Panc1 (cell line): ENCODE measurements around the gene ZBTB12. TPM values are rescaled to one million over a fixed set of nuclear protein-coding genes. Genes with fewer than 3 reads are reported as not detected.

Experiments used
- ATAC-seq: fragments of 200-7000 bp; cut with Tn5 transposase; 2 replicates; pipeline ENCODE4 v1.9.1; 2020; ENCODE audit warnings: mild to moderate bottlenecking, moderate library complexity
- BruUV-seq: library from RNA; stranded (reverse); fragments of 400-500 nt; replicated peaks from 2 replicates; lab custom pipeline; 2021; lab: Mats Ljungman, UMichigan
- CTCF ChIA-PET: fragments of 300-600 bp; sonication (Branson Sonifier 250); formaldehyde crosslinking; loops from one replicate; lab custom pipeline; 2022; ENCODE audit warnings: antibody characterized with exemption; lab: Charles Lee
- POLR2A ChIA-PET: fragments of 300-600 bp; sonication (Branson Sonifier 250); formaldehyde crosslinking; loops from one replicate; lab custom pipeline; 2022; ENCODE audit warnings: antibody characterized with exemption; lab: Charles Lee
- DNase-seq: peaks from one replicate; pipeline ENCODE4 v3.0.0-alpha.2; 2010; ENCODE audit warnings: low read depth, low spot score
- H3K27ac ChIP-seq: 2 replicates; pipeline ENCODE4 v1.5.1; 2011; ENCODE audit warnings: mild to moderate bottlenecking, low read length, inconsistent platforms
- H3K27me3 ChIP-seq: fragments of 200-500 bp; sonication (Bioruptor generic); 2 replicates; pipeline ENCODE4 v1.6.0; 2014; ENCODE audit warnings: low read length, inconsistent platforms; ENCODE audit not compliant: control insufficient read depth, insufficient read depth
- H3K36me3 ChIP-seq: fragments of 200-500 bp; sonication (Bioruptor generic); 2 replicates; pipeline ENCODE4 v1.5.1; 2014; ENCODE audit warnings: inconsistent platforms, mild to moderate bottlenecking, low read length, moderate library complexity; ENCODE audit not compliant: control insufficient read depth, insufficient read depth
- H3K4me1 ChIP-seq: 2 replicates; pipeline ENCODE4 v1.5.1; 2011; ENCODE audit warnings: inconsistent platforms, mild to moderate bottlenecking, low read length, moderate library complexity; ENCODE audit not compliant: control insufficient read depth, insufficient read depth
- H3K4me3 ChIP-seq, 2 experiments: 2 replicates each; pipeline ENCODE4 v1.5.1; 2011 to 2012; ENCODE audit warnings: low read depth in 2 of 2, low read length in 2 of 2, mild to moderate bottlenecking in 2 of 2, inconsistent platforms in 1 of 2, moderate library complexity in 1 of 2
- H3K9me3 ChIP-seq: fragments of 200-500 bp; sonication (Bioruptor generic); 2 replicates; pipeline ENCODE4 v1.5.1; 2014; ENCODE audit warnings: low read depth, mild to moderate bottlenecking, inconsistent platforms, low read length, moderate library complexity; ENCODE audit not compliant: control insufficient read depth, insufficient read depth
- POLR2AphosphoS5 ChIP-seq: IDR thresholded peaks from 2 replicates; pipeline ENCODE4 v1.6.1; 2012; ENCODE audit warnings: mild to moderate bottlenecking, low read depth, low read length, moderate library complexity
- SIN3A ChIP-seq: IDR thresholded peaks from 2 replicates; pipeline ENCODE4 v1.6.1; 2012; ENCODE audit warnings: low read depth, mild to moderate bottlenecking, low read length, moderate library complexity, borderline replicate concordance; ENCODE audit not compliant: insufficient read depth
- TCF7L2 ChIP-seq: IDR thresholded peaks from 2 replicates; pipeline ENCODE4 v1.6.1; 2011; ENCODE audit warnings: mild to moderate bottlenecking, low read depth, low read length, inconsistent platforms
- in situ Hi-C: cut with HindIII; loops from 2 replicates; pipeline ENCODE4 v1.10.0; 2016; ENCODE audit warnings: low sequenced_read_pairs, low pct_unique_long_range_greater_than_20kb
- intact Hi-C: fragments of 100-400 bp; cut with micrococcal nuclease; formaldehyde crosslinking; loops from one replicate; pipeline ENCODE4 v1.10.0; 2022; ENCODE audit not compliant: unreplicated experiment
- total RNA-seq: library from RNA; stranded (reverse); gene quantifications from one replicate; pipeline ENCODE4 v1.2.1, GENCODE V29; 2021; ENCODE audit not compliant: unreplicated experiment
- TF ChIP-seq, protein P1 (sequence below), 2 experiments: IDR thresholded peaks; 2 replicates each; pipeline ENCODE4 v1.6.1; 2011 to 2012; ENCODE audit warnings: low read depth in 2 of 2, control low read depth in 1 of 2, low read length in 1 of 2, mild to moderate bottlenecking in 1 of 2, moderate library complexity in 1 of 2; ENCODE audit not compliant: insufficient read depth in 1 of 2
- TF ChIP-seq, protein P2 (sequence below): fragments of 450-650 bp; IDR thresholded peaks from 2 replicates; pipeline ENCODE4 v1.5.1; 2017; ENCODE audit warnings: mild to moderate bottlenecking

The ZBTB12 gene
- total RNA-seq, 1 experiment from 2014 or later, result 9.4 TPM

DNA sequence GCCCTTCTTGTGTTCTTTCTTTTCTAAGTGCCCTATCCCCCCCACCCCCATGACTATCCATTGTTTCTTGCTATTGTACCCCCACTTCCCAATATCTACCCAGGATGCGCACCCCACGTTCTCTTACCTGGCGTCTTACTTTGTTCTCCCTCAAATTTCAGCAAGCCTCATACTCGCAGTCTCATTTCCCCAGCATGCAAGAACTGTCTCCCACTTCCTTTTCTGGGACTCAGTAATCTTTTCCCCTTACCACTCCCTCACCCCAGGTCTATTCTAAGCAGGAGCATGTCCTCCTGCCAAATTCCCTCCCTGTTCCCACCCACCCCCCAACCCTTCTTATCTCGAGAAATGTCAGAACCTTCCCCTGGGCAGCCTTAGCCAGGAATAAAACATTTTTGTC is 2.7 kb downstream of the ZBTB12 start:
- no peak overlapping the region for H3K4me3 ChIP-seq
- POLR2A ChIA-PET, result interaction anchor here (0.7 kb wide), 1 partner anchor 70 kb away, joined by 7 read pairs; no protein-coding TSS in a partner anchor
- H3K27ac ChIP-seq, result peak overlapping the region; percentile 91; the same call in 1 of the 2 replicates
- TF ChIP-seq, protein P1, sequence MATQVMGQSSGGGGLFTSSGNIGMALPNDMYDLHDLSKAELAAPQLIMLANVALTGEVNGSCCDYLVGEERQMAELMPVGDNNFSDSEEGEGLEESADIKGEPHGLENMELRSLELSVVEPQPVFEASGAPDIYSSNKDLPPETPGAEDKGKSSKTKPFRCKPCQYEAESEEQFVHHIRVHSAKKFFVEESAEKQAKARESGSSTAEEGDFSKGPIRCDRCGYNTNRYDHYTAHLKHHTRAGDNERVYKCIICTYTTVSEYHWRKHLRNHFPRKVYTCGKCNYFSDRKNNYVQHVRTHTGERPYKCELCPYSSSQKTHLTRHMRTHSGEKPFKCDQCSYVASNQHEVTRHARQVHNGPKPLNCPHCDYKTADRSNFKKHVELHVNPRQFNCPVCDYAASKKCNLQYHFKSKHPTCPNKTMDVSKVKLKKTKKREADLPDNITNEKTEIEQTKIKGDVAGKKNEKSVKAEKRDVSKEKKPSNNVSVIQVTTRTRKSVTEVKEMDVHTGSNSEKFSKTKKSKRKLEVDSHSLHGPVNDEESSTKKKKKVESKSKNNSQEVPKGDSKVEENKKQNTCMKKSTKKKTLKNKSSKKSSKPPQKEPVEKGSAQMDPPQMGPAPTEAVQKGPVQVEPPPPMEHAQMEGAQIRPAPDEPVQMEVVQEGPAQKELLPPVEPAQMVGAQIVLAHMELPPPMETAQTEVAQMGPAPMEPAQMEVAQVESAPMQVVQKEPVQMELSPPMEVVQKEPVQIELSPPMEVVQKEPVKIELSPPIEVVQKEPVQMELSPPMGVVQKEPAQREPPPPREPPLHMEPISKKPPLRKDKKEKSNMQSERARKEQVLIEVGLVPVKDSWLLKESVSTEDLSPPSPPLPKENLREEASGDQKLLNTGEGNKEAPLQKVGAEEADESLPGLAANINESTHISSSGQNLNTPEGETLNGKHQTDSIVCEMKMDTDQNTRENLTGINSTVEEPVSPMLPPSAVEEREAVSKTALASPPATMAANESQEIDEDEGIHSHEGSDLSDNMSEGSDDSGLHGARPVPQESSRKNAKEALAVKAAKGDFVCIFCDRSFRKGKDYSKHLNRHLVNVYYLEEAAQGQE (IDR thresholded peaks at IDR 0.05; ENCODE audit: insufficient read depth in 1 of 2, low read depth in 2 of 2, low read length in 1 of 2), result no peak
- TF ChIP-seq, protein P2, sequence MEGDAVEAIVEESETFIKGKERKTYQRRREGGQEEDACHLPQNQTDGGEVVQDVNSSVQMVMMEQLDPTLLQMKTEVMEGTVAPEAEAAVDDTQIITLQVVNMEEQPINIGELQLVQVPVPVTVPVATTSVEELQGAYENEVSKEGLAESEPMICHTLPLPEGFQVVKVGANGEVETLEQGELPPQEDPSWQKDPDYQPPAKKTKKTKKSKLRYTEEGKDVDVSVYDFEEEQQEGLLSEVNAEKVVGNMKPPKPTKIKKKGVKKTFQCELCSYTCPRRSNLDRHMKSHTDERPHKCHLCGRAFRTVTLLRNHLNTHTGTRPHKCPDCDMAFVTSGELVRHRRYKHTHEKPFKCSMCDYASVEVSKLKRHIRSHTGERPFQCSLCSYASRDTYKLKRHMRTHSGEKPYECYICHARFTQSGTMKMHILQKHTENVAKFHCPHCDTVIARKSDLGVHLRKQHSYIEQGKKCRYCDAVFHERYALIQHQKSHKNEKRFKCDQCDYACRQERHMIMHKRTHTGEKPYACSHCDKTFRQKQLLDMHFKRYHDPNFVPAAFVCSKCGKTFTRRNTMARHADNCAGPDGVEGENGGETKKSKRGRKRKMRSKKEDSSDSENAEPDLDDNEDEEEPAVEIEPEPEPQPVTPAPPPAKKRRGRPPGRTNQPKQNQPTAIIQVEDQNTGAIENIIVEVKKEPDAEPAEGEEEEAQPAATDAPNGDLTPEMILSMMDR, result no peak
- TF ChIP-seq SIN3A, result no peak
- TF ChIP-seq TCF7L2, result no peak
- TF ChIP-seq POLR2AphosphoS5, result no peak
- no peaks in the 10 kb centered on the region; the same call in 1 of the 2 replicates for H3K36me3 ChIP-seq
- CTCF ChIA-PET, result interaction anchor here (0.6 kb wide), 1 partner anchor 20 kb away, joined by 9 read pairs; no protein-coding TSS in a partner anchor
- H3K9me3 ChIP-seq, result no peaks in the 10 kb centered on the region
- no TSS peak for BruUV-seq
- in situ Hi-C loops (no loop called here), intact Hi-C loops (no loop called here)
- no peaks in the 10 kb centered on the region for H3K27me3 ChIP-seq
- no peak for ATAC-seq
- H3K4me1 ChIP-seq, result peaks cover 23% of the 10 kb centered on the region
- DNase-seq, result no peak

DNA sequence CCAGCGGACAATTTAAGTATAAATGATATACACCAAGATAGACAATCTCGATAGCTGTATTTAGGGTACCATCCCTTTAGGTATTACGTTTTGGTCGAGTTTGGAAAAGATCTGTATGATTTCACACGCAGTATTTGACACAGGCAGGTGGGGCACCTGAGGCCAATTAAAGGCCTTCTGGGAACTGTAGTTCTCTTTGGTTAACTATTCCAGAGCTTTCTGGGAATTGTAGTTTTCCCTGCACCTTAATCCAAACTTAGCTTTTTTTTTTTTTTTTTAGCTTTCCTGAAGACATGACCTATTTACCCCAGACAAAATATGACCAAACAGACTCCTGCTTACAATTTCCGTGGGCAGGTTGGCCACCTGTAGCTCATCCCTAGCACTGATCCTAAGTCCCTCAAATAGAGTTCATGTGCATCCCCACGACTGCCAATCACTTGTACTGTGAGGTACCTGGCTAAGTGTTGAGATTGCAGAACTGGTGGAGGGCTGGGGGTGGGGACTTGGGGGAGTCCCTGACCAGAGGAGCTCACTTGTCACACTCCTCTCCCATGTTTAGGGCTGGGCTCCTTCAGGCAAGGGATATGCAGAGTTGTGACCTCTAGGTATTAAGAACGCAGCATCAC is 3.4 kb downstream of the ZBTB12 start:
- no TSS peak for BruUV-seq

More for the DNA sequence above, 3.4 kb downstream of the ZBTB12 start:
- in situ Hi-C loops, result no loop called here
- H3K4me3 ChIP-seq, result peak overlapping the region; percentile 73 to 96
- ChIA-PET CTCF (interaction anchor here (0.5 to 0.7 kb wide), 4 partner anchors 9 to 1098 kb away, joined by 3 to 4 read pairs (median 3); no protein-coding TSS in a partner anchor), POLR2A (interaction anchor here (0.5 to 0.9 kb wide), 3 partner anchors 24 to 163 kb away, joined by 5 to 11 read pairs (median 7); no protein-coding TSS in a partner anchor)
- peak; percentile 31; the same call in 1 of the 2 replicates for ATAC-seq
- H3K9me3 ChIP-seq, result no peaks in the 10 kb centered on the region
- intact Hi-C loops, result no loop called here
- no peak for TF ChIP-seq SIN3A
- TF ChIP-seq, protein P1 (IDR thresholded peaks at IDR 0.05; ENCODE audit: insufficient read depth in 1 of 2, low read depth in 2 of 2, low read length in 1 of 2), result no peak
- no peak for TF ChIP-seq TCF7L2
- peaks cover 23% of the 10 kb centered on the region for H3K4me1 ChIP-seq
- no peaks in the 10 kb centered on the region for H3K27me3 ChIP-seq
- H3K36me3 ChIP-seq, result no peaks in the 10 kb centered on the region; the same call in 1 of the 2 replicates
- no peak for DNase-seq
- H3K27ac ChIP-seq, result peak overlapping the region; percentile 91
